ENCODE results near the gene FANCC.

DNA sequence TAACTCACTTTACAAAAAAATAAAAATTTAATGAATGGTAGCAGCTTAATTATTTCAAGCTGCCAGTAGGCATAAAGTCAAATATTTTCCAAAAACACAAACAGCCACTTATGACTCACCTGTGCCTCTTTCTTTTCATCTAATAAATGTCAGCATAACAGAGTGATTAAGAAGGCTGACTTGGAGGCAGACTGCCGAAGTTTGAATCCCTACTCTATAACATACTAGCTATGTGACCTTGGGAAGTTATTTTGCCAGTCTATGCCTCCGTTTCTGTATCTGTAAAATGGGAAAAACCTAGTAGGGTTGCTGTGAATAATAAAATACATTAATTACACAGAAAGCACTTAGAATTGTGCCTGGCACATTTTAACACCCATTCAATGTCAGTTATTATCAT, 33.8 kb downstream of the FANCC start:
- TF ChIP-seq, protein P1, sequence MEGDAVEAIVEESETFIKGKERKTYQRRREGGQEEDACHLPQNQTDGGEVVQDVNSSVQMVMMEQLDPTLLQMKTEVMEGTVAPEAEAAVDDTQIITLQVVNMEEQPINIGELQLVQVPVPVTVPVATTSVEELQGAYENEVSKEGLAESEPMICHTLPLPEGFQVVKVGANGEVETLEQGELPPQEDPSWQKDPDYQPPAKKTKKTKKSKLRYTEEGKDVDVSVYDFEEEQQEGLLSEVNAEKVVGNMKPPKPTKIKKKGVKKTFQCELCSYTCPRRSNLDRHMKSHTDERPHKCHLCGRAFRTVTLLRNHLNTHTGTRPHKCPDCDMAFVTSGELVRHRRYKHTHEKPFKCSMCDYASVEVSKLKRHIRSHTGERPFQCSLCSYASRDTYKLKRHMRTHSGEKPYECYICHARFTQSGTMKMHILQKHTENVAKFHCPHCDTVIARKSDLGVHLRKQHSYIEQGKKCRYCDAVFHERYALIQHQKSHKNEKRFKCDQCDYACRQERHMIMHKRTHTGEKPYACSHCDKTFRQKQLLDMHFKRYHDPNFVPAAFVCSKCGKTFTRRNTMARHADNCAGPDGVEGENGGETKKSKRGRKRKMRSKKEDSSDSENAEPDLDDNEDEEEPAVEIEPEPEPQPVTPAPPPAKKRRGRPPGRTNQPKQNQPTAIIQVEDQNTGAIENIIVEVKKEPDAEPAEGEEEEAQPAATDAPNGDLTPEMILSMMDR (IDR thresholded peaks at IDR 0.05) = no peak
- no peak for TF ChIP-seq POLR2AphosphoS5 (IDR thresholded peaks at IDR 0.05)
